ENCODE measurements around the gene SIX2.

The SIX2 gene

DNA sequence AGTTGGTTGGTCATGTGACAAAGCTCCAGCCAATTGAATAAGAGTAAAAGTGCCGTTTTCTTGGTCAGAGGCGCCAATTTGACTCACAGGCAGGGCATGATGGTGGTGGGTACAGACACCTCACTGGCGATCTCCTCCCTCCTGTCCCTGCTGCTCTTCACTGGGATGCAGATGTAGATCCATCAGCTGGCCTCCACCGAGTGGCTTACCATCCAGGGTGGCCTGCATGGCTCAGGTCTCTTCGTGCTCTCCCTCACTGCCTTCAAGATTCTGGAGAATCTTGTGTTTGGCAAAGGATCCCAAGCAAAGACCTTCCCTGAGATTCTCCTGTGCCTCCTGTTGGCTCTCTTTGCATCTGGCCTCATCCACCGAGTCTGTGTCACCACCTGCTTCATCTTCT lies 12.9 kb downstream of the SIX2 start:
- no peak for DNase-seq (ENCODE audit: low read depth)
- TF ChIP-seq, protein P1, sequence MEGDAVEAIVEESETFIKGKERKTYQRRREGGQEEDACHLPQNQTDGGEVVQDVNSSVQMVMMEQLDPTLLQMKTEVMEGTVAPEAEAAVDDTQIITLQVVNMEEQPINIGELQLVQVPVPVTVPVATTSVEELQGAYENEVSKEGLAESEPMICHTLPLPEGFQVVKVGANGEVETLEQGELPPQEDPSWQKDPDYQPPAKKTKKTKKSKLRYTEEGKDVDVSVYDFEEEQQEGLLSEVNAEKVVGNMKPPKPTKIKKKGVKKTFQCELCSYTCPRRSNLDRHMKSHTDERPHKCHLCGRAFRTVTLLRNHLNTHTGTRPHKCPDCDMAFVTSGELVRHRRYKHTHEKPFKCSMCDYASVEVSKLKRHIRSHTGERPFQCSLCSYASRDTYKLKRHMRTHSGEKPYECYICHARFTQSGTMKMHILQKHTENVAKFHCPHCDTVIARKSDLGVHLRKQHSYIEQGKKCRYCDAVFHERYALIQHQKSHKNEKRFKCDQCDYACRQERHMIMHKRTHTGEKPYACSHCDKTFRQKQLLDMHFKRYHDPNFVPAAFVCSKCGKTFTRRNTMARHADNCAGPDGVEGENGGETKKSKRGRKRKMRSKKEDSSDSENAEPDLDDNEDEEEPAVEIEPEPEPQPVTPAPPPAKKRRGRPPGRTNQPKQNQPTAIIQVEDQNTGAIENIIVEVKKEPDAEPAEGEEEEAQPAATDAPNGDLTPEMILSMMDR (IDR thresholded peaks at IDR 0.05; ENCODE audit: control insufficient read depth, extremely low read depth, insufficient read depth): no peak
- no peak overlapping the region for H3K4me3 ChIP-seq (ENCODE audit: low read depth, low read length)

DNA sequence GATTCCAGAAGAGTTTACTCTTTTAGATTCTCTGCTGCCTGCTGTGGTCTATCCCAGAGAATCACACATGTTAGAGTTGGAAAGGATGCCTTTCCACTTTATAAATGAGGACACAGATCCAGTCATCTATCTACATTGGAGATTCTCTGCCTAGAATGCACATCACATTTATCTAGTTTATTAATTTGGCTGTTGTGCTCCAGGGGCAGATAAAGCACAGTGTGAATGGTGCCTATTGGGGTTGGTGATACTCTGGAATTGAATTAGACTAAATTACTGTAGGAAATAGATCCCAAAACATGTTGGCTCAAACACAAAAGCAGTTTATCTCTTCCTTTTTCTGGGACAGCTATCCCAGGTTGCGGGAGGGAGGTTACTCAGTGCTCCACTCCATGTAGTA lies 14.9 kb downstream of the SIX2 start:
- TF ChIP-seq, protein P1 (IDR thresholded peaks at IDR 0.05; ENCODE audit: control insufficient read depth, extremely low read depth, insufficient read depth): no peak
- no peak overlapping the region for H3K4me3 ChIP-seq (ENCODE audit: low read depth, low read length)
- no peak for DNase-seq (ENCODE audit: low read depth)

DNA sequence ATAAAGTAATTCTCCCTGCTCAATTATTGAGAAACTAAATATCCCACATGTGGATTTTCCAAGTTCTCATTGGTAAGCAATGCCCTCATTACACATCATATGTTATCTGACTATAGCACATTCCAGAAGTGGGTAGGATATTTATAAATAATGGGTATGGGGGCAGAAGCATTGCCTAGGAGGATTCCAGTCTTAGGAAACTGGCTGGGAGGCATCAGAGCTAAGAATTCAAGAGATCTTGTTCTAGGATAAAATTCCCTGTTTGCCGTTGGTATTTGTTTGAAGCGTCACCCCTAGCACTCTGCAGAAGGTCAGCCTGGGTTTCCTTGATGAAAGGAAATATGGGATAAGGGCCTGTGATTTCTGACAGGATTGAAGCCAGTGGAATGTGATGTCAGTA lies 20.1 kb downstream of the SIX2 start:
- no peak overlapping the region for H3K4me3 ChIP-seq (ENCODE audit: low read depth, low read length)
- no peak for DNase-seq (ENCODE audit: low read depth)
- TF ChIP-seq, protein P1 (IDR thresholded peaks at IDR 0.05; ENCODE audit: control insufficient read depth, extremely low read depth, insufficient read depth): no peak

DNA sequence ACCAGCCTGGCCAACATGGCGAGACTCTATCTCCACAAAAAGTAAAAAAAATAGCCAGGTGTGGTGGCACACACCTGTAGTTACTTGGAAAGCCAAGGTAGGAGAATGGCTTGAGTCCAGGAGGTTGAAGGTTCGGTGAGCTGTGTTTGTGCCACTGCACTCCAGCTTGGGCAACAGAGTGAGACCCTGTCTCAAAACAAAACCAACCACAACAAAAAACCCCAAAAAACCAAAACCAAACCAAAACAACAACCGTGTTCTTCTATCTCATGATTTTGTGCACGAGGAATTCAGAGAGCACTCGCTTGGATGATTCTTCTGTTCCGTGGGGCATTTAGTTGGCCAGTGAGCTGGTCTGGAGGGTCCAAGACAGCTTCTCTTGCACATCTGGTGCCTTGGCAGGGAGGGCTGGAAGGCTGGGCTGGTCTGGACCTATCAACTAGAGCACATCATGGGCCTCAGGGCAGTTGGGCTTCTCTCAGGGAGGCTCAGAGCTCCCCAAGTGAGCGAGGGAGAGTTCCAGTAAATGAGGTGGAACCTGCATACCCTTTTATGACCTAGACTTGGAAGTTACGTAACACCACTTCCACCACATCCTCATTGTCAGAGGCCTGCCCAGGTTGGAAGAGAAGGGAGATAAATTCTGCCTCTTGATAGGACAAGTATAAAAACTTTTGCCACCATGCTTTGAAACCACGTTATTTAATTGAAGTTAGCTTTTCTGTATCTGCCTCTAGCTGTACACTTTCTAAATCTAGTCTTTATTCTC lies 25.2 kb downstream of the SIX2 start:
- TF ChIP-seq, protein P1 (IDR thresholded peaks at IDR 0.05; ENCODE audit: control insufficient read depth, extremely low read depth, insufficient read depth): no peak
- no peak for DNase-seq (ENCODE audit: low read depth)
- H3K4me3 ChIP-seq (ENCODE audit: low read depth, low read length): no peak overlapping the region

DNA sequence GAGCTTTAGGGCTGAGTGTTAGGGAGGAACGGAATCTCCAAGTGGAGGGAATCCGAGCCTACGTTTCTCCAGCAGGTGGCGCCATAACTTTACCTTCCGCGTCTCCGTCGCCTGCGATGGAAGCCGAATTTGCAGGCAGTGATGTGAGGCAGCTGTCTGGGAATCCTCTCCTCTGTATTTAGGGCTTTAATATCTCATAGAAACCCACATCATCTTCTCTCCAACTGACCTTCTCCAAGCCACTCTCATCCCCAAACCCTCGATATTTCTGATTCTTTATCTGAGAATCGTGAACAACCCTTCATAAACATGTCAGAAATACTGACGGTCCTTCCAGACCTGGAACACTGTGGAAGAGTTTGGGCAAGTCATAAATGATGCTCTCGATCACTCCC lies 27.5 kb downstream of the SIX2 start:
- peak; percentile 1 for DNase-seq (ENCODE audit: low read depth)
- no peak overlapping the region for H3K4me3 ChIP-seq (ENCODE audit: low read depth, low read length)
- TF ChIP-seq, protein P1 (IDR thresholded peaks at IDR 0.05; ENCODE audit: control insufficient read depth, extremely low read depth, insufficient read depth): peak; percentile 63

DNA sequence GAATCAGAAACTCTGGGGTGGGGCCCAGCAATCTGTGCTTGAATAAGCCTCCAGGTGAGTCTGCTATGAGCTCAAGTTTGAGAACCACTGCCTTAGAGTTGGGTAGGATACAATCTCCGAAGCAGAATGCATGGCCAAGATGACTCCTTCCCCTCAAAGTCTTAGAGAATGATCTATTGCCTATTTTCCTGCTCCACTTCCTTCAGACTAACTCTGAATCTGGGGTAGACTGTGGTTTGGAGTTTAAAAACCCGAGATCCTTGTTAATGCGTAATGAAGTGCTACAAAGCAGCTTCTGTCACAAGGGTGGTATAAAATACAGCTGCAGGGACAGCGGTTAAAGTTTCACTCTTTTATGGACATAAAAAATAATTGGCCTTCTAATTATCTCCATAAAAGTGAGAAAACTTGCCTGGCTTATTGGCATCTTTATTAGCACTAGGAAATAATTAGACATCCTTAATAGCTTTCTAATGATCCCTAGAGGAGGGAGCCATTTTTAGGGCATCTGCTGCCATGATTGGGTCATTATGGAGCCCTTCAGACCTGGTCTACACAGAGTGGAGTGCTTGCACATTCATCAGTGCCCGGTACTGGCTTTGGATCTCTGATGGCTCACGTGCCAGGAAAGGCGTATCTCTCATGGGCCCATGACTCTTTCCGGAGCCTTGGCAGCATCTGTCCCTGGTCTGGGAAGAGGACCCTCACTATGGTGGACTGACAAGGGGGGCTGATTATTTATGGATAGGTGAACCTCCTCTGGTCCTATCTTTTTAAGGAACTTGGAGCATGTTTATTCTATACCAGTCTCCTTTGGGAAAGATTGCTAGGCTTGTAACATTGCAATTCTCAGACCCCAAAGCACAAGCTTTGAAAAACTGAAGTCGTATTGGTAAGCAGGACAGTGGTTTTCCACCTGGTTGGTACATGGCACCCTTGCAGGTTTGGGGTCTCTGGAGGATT lies 28.2 kb downstream of the SIX2 start:
- DNase-seq (ENCODE audit: low read depth): no peak
- no peak overlapping the region for H3K4me3 ChIP-seq (ENCODE audit: low read depth, low read length)
- TF ChIP-seq, protein P1 (IDR thresholded peaks at IDR 0.05; ENCODE audit: control insufficient read depth, extremely low read depth, insufficient read depth): no peak

All from LNCaP clone FGC (cell line).